GM12873 (cell line): Measurements from ENCODE around the gene POLD2.

ENCODE experiments used
- CTCF ChIP-seq: IDR thresholded peaks from 2 replicates; pipeline ENCODE4 v1.5.1; 2012; ENCODE audit warnings: low read depth, mild to moderate bottlenecking, moderate library complexity, low read length, control low read depth; ENCODE audit not compliant: insufficient read depth; ENCODE audit errors: missing control alignments

The POLD2 gene

GRCh38 chr7:44155191-44156185, 32.1 kb upstream of the POLD2 start:
- no peak for TF ChIP-seq CTCF

GRCh38 chr7:44154703-44155102, 31.4 kb upstream of the POLD2 start:
- TF ChIP-seq CTCF = no peak

- no peak for TF ChIP-seq CTCF
Measured at GRCh38 chr7:44153948-44154335, 30.6 kb upstream of the POLD2 start.

GRCh38 chr7:44152971-44153947, 29.9 kb upstream of the POLD2 start:
- TF ChIP-seq CTCF = no peak

- TF ChIP-seq CTCF = no peak
Measured at GRCh38 chr7:44151956-44152355, 28.6 kb upstream of the POLD2 start.

GRCh38 chr7:44150966-44151941, 27.9 kb upstream of the POLD2 start:
- TF ChIP-seq CTCF = no peak
